Measurements from ENCODE around the gene TESMIN.

Gene TESMIN

GRCh38 chr11:68689737-68690625, 61.3 kb downstream of the TESMIN start:
- H3K4me3 ChIP-seq (ENCODE audit: low read depth, low read length), result no peak overlapping the region
- TF ChIP-seq, protein P1, sequence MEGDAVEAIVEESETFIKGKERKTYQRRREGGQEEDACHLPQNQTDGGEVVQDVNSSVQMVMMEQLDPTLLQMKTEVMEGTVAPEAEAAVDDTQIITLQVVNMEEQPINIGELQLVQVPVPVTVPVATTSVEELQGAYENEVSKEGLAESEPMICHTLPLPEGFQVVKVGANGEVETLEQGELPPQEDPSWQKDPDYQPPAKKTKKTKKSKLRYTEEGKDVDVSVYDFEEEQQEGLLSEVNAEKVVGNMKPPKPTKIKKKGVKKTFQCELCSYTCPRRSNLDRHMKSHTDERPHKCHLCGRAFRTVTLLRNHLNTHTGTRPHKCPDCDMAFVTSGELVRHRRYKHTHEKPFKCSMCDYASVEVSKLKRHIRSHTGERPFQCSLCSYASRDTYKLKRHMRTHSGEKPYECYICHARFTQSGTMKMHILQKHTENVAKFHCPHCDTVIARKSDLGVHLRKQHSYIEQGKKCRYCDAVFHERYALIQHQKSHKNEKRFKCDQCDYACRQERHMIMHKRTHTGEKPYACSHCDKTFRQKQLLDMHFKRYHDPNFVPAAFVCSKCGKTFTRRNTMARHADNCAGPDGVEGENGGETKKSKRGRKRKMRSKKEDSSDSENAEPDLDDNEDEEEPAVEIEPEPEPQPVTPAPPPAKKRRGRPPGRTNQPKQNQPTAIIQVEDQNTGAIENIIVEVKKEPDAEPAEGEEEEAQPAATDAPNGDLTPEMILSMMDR (IDR thresholded peaks at IDR 0.05; ENCODE audit: insufficient read depth, low read length, missing control alignments), result no peak
- no peak for DNase-seq (ENCODE audit: low read depth, low spot score)
- ChIA-PET CTCF (no interaction called here), POLR2A (no interaction called here)

DNA sequence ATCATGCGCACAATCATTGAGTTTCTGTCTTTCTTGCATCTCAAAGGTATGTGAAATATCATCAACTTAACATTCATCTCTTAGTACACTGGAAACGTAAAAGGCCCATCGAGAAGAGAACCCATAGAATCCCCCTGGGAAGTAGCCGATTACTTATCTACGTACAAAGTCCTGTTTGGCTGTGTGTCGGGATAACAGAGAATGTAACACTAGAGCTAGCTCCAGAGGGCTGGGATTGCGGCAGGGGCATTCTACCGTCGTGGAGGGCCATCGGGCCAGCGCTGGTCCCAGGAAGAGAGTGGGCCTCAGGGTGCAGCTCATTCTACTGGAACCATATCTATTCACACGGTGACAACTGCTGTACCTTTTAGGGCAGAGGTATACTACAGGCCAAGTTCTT, 62.4 kb downstream of the TESMIN start:
- TF ChIP-seq, protein P1 (IDR thresholded peaks at IDR 0.05; ENCODE audit: insufficient read depth, low read length, missing control alignments), result no peak
- ChIA-PET POLR2A (no interaction called here), CTCF (no interaction called here)
- no peak for DNase-seq (ENCODE audit: low read depth, low spot score)
- no peak overlapping the region for H3K4me3 ChIP-seq (ENCODE audit: low read depth, low read length)

DNA sequence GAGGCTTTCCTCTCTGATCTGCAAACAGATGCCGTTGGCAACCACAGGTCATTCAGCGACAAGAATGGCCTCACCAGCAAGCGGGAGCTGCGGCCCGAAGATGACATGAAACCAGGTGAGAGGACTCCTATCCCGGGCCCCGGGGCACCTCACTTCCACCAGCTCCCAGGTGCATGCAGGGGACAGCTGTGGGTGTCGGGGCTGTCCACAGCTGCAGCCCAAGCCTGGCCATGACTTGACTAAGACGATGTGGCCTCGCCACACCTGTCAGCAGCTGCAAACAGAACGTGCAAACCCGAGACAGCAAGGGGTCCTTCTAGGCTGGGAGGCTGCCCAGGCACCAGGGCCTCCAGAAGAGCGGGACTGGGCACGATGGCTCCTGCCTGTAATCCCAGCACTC, 63.3 kb downstream of the TESMIN start:
- TF ChIP-seq, protein P1 (IDR thresholded peaks at IDR 0.05; ENCODE audit: insufficient read depth, low read length, missing control alignments), result no peak
- CTCF ChIA-PET, result no interaction called here
- H3K4me3 ChIP-seq (ENCODE audit: low read depth, low read length), result no peak overlapping the region
- DNase-seq (ENCODE audit: low read depth, low spot score), result no peak
- POLR2A ChIA-PET, result no interaction called here

DNA sequence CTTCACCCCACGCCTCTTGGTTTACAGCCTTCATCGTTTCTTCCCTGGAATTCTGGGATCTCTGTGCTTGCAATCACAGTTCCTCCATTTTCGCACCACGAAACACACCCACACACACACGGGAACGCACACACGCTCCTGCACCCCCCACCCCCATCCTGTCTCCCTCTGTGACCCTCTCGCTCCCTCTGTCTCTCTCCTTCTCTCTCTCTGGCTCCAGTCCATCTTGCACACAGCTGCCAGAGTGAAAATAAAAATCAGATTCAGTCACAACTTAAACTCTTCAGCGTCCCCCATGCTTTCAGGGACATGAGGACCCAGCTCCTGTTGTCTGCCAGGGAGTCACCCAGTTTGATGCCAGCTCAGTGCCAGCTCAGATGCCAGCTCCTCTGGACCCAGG, 64.0 kb downstream of the TESMIN start:
- no peak for DNase-seq (ENCODE audit: low read depth, low spot score)
- ChIA-PET POLR2A (no interaction called here), CTCF (no interaction called here)
- TF ChIP-seq, protein P1 (IDR thresholded peaks at IDR 0.05; ENCODE audit: insufficient read depth, low read length, missing control alignments), result no peak
- no peak overlapping the region for H3K4me3 ChIP-seq (ENCODE audit: low read depth, low read length)

DNA sequence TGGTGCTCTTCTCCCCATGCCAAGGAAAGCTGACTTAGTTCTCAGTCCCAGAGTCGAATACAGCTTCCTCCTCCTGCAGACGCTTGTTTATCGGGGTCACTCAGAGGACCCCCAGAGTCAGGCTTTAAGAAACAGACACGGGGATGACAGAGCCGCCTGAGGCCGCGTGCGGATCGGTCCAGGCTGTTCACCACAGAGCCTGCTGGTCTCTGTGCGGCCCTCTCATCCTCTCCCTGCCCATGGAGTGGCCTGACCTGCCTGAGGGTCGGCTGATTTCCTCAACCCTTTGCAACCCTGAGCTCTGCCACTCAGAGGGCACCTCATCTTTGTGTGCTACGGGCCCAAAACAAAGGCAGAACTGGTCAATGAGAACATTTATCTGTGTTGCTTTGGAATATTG, 64.8 kb downstream of the TESMIN start:
- ChIA-PET POLR2A (no interaction called here), CTCF (no interaction called here)
- DNase-seq (ENCODE audit: low read depth, low spot score), result no peak
- H3K4me3 ChIP-seq (ENCODE audit: low read depth, low read length), result no peak overlapping the region
- TF ChIP-seq, protein P1 (IDR thresholded peaks at IDR 0.05; ENCODE audit: insufficient read depth, low read length, missing control alignments), result no peak

- TF ChIP-seq, protein P1 (IDR thresholded peaks at IDR 0.05; ENCODE audit: insufficient read depth, low read length, missing control alignments), result no peak
- CTCF ChIA-PET, result interaction anchor here (0.7 kb wide), 1 partner anchor 120 kb away, joined by 3 read pairs; no protein-coding TSS in a partner anchor
- DNase-seq (ENCODE audit: low read depth, low spot score), result no peak
- POLR2A ChIA-PET, result interaction anchor here (0.6 kb wide), 1 partner anchor 837 kb away, joined by 3 read pairs; no protein-coding TSS in a partner anchor
- H3K4me3 ChIP-seq (ENCODE audit: low read depth, low read length), result no peak overlapping the region
Measured at GRCh38 chr11:68685656-68686380, 65.5 kb downstream of the TESMIN start.

All from AG04449 (cell line).